Stimulated activated CD4-positive, alpha-beta T cell treated with anti-CD3 and anti-CD28 coated beads, Interleukin-1b, Interleukin-23, amount 100 ng/mL, for 48 hours (primary cell): ENCODE data around the gene XPNPEP1.

ENCODE experiments used
- DNase-seq: peaks from one replicate; pipeline ENCODE4 v3.0.0-alpha.2; 2020

Gene XPNPEP1

DNA sequence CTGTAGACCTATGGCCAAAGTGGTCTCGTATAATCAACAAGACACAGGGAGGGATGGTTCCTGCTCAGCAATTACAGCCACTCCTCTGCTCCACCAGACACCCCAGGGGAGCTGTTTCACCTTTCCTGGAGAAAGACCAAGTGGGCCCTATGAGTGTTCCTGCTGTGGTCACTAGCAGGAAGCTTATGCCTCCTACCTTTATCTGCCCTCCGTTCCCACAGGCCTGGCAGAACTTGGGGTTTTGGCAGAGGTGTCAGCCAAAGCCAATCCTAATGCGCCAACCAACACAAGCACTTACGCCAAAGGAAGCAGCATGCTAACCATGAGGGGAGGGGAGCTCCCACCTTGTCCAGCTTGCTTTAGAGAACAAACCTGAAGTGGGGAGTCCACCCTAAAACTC is 31.2 kb downstream of the XPNPEP1 start:
- DNase-seq, result no peak

DNA sequence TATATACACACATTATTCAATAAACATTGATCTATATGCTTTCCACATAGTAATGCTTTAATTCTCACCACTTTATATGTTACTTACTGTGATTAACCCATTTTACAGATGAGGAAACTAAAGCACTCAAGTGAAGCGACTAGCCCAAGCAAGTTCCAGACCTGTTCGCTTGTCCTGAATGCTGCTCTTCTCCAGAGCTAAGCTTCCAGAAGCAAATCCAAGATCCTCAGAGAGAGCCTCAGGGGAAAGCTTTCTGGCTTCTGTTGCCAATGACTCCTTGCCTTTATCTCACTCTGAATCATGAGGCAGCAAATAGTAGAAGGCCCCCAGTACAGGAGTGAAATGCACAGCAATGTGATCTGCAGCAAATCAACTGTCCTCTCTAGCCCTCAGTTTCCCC is 32.2 kb downstream of the XPNPEP1 start:
- no peak for DNase-seq

DNA sequence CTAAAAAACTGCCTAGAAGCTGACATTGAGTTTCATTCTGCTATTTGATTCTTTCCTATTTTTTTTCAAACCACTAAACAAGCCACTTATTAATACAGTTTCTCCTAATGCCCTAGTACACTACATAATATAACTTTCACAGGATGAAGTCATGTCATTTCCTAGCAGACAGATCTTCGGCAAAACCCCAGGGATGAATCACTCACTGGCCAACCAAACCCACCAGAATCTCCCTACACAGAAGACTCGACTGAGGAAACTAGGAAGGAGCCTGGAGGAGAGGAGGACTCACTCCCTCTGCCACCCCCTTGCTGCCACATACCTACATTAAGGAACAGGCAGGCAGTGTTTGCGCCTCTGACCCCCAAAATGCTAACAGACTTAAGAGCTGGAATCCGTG is 33.4 kb downstream of the XPNPEP1 start:
- no peak for DNase-seq

DNA sequence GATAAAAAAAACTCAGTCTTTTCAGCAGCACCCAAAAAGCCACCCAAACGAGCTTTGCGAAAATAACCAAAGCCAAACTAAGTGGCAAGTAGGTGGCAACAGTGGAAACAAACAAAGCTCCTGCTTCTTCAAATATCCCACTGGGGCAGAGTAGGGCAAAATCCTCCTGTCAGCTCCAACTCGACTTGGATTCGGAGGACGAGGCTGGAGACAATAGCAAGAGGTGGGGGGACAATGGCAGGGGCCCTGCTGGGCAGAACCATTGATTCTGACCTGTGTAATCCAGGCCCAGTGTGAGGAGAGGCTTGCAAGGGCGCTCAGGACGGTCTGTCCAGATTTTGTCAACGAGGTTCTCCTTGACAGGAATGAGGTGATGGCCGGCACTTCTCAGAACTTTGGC is 35.5 kb downstream of the XPNPEP1 start:
- DNase-seq, result no peak

DNA sequence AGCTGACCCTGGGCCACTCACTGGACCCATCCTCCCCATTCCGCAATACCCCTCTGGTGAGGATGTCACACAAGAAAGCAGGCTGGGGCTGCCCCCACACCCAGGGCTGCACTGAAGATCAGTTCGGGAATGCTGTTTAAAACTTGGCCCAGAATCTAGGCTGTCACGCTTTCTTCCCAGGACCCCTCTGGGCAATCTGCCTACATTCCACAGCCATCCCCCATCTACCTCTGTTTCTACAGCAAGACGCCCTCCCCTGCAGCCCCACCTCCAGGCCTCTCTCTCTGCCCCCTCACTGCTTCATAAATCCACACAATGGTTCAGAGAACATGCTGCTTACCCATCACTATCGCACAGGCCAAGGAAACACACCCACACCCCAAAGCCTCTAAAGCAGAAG is 36.1 kb downstream of the XPNPEP1 start:
- DNase-seq, result no peak

DNA sequence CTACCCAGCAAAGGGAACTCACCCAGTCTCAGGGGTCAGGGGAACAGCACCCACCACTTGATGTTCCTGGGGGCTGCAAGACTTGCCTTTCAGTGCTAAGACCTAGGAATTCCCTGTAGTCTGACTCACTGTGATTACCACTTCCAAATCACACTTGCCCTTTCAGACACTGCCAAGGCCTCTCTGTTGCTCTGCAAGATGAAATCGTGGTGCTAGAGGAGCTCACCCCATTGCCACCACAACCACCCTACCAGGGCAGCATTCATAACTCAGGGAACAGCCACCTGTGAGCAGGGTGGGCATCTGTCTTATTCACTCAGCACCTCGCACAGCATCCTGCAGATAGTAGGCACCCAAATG is 36.5 kb downstream of the XPNPEP1 start:
- DNase-seq, result no peak

DNA sequence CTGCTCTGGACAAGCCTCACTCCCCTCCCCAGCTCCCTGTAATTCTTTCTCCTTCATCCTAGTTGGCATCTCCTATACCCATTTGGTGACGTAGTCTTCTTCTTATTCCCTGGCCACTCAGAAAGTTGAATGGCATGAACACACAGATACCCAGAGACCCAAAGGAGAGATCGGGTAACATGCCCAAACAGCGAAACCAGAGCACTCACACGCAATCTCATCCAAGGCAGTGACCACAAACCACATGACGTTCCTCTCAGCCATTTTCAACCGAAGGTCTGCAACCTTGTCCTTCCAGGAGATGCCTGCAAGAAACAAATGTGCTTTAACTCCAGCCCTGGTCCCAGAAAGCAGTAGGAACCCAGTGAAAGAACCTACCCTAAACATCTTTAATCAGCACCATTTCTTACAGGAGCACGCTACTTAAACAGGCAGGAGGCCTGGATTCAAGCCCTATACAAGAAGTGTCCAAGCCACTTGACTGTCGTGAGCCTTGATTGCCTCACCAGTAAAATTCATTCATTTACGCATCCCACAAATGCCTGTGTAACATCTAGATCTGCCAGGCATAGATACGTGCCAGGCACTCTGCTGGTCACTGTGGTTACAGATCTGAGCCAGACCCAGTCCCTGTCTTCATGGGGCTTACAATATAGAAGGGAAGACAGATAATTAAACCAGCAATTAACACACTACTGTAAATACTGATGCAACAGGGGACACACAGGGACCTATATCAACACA is 37.1 kb downstream of the XPNPEP1 start:
- no peak for DNase-seq

DNA sequence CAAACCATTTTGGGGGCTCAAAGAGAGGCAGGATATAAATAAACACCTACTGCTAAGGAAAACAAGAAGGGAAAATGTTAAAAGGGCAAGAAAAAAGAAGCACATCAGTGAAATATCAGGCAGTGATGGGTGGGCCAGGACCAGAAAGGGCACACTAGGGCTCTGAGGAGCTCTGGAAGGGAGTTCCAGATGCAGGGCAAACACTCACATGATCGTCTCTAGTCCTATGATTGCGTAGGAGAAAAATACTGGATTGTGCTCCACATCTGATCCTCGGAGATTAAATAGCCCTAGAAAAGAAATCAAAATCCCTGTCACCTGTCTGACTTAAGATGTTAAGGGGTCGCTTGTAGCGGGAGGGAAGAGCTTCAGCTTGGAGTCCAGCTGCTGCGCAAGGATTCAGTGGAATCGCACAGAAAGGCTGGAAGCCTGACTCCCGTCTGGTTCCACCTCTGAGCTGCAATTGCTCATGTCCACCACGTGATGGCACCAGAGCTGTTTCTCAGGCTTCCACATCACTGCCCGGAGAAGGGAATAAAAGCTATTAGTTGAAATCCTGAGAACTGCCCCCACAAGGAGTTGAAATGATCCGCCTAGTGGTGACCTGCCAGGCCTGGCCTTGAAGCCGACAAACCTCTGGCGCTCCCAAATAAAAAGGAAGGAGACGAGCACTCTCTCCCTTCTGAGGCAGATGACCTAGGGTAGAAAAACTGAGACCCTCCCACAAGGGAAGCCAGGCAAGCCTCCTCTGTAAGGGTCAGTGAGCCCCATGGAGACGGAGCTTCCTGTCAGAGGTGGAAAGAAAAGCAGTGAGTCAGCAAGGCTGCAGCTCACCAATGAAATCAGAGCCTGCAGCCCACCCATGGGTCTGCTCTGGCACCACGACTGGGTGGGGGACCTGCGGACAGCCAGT is 39.2 kb downstream of the XPNPEP1 start:
- DNase-seq, result peak; percentile 48

DNA sequence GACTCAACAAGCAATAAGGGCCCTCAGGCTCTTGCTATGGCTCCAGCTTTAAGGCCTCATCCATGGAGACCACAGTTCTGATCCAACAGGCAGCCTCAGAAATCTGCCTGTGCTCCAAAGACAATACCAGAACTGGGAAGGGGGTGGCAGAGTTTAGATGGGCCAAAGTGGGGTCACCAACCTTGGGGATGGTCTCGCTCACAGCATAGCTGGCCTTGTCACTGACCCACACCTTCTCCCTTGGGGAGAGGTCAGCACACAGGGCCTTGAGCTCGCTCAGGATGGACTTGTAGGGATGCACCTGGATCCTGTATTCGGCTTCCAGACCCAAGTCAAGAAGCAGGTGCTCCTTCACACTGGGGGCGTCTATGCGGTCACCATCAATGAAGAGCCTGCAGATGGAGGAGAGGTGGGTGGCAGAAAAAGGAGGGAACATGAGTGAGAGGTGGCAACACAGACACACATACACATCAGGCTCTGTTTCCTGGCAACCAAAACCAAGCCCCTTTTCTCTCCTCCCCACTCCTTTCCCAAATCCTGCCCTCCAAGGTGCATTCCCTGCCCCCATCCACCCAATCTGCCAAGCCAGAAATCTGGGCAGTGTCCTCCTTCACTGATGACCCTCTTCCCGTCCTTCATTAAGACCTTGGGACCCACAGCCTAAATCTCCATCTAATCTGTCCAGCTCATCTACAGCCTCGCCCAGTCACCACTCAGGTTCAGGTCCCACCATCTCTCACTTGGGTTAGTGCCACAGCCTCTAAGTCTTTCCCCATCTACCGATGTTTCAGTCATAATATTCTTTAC is 40.9 kb downstream of the XPNPEP1 start:
- no peak for DNase-seq

DNA sequence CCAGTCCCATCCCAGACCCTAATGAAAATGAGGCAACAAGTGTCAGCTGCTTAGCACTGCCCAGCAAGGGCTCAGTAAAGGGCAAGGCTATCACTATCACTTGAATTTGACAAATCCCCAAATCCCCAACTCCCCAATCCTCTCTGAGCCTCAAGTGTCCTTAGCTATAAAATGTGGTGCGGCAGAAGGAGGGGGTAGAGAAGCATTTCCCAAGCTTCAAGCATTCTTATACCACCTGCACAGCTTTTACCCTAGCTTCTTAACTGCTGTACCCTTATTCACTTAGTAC is 41.6 kb downstream of the XPNPEP1 start:
- DNase-seq, result no peak

DNA sequence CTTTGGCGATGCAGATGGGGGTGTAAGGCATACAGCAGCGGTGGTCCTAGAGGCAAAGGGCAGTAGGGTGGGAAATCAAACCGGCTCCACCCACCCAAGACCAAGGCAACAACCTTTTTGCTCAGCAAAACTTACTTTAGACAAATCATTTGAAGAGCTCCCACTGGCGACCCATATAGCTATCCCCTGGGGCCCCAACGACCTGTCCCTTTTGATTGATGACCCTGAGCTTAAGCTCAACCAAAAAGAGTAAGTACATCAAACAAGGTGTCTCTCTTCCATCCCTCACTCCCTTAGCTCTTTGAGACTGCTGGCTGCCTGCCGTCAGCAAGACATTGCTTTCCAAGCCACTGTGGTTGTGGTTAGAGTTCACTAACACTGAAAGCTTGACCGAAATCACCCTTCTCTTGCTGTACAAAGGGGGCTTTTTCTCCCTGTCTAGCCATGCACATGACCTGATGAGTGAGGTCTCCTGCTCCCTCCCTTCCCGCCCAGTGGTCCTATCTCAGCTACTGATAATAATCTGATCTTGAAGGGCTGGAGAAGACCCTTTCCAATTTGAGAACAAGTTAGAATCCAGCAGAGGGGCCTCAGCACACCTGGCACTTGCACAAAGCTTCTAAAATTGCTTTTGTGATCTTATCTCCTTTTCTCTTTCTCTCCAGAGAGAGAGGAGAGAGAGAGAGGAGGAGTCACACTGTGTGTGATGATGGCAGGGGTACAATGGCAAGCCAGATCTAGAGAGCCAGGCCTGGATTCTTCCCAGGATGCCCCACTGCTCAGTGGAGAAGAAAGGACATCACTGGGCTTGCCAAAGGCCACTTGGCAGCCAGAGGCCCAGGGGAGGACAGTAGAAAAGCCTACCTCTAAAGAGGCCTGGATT is 42.2 kb downstream of the XPNPEP1 start:
- DNase-seq, result no peak

DNA sequence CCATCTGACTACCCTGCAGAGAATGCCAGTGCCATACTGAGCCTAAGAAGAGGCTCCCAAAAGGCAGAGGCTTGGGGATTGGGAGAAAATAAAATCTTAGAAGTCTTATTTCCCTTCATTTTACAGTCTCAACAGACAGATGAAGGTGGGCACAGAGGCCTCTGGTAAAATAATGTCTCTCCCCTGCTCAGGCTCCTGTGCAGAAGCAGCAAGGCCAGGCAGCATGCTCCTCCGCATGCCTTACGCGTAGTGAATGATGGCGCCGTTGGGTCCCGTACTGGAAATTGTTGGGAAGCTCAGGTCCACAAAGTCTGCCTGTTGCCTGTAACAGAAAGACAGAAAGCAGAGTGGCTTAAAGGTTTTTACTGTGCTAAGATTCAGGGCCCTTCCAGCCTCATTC is 45.8 kb downstream of the XPNPEP1 start:
- DNase-seq, result no peak

DNA sequence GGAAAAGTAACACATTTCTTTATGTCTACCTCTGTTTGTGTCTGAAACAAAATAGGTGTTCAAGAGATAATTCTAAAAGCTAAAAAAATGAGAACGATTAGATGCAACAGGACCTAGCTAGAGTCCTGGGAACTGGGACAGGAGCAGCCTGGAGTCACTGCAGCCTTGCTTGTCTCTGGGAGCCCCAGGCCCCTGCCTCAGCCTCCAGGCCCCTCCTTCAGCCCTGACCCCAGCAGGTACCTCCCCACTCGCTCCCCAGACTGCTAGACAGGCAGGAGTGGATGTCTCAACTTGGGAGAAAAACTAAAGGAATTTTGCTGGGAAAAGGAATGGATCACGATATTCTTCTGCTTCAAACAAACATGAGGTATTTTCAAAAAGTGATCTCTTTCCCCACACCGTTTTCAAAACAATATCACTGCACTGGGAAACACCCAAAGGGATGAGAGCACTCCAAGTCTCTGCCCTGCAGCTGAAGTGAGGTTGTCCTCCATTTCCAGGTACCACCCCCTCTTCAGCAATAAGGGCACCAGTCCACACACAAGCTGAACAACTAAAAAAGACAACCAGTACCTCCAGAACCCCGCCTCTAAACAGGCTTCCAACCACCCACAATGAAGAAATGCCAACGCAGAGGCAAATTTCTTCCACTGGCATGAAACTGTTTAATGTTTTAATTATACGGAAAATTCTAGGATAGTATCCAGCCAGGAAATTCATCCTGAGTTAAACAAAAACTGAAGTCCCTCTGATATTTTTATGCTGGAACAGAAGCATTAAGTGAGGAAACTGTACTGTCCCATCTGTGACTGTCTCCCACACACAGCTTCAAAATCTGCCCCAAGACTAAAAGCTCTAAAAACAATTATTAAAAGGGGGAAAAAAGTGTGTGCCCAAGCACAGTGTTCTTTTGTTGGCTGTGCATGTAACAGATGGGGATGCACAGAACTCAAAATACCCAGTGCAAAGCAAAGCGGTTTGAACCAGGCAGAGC is 47.2 kb downstream of the XPNPEP1 start:
- no peak for DNase-seq

DNA sequence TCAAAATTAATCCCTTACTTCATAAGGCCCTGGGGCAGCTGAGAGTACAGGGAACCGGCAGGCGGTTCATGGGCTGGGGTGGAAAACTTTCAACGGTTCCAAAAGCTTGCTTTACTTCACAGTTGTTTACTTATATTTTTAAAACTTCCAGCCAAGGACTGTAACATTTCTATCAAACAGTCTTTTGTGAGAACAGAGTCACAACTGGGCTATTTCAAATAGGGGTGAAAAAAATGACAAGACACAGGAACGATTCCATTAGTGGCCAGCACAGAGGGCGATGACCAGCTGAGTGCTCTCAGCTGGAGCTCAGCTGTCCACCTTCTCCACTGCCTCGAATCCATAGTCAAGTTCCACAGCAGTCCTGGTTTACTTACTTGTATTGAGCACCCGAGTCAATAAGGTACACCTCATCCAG is 48.2 kb downstream of the XPNPEP1 start:
- no peak for DNase-seq

DNA sequence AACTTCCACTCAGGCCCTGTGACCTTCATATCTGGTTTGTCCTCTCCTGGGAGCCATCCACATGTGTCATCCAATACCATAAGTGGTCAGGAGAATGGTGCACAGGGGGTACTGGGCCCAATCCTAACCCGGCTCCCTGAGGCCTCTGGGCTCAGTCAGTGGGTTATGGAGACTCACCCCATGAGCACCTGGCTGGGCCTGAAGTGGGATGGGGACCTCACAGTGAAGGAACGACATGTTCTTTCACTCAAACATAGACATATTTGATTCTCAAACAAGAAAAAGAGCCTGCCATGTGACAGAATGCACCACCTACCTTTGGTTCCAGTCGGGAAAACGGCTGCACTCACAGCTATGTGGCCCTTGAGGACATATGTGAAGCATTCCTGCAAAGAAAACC is 51.8 kb downstream of the XPNPEP1 start:
- no peak for DNase-seq

DNA sequence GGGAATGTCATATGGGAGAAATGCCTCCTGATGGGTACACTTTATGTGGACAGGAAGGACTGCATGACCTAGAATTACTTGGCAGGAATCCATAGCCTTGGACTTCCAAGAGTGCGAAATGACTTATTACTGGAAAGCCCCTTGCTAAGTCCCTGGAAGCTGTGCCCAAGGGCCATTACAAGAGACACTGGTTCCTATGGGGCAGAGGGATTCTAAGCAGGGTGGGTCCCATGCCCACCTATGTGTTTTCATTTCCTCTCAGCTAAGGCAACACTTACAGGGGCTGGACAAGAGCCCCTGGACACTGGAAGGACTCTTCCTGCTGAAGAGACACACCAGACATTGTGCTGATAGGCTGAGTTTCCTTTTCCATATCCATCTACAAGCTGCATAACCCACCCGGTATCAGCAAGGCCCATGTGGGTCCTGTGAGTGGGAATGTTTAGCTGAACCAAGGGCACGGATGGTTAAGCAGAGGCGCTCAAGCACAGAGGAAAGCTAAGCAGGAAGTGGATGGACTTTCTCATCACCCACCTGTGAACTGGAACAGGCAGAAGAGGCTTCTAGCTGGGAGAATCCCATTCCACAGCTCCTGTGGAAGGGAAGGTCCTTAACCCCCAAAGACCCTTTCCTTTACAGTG is 56.2 kb downstream of the XPNPEP1 start:
- no peak for DNase-seq

DNA sequence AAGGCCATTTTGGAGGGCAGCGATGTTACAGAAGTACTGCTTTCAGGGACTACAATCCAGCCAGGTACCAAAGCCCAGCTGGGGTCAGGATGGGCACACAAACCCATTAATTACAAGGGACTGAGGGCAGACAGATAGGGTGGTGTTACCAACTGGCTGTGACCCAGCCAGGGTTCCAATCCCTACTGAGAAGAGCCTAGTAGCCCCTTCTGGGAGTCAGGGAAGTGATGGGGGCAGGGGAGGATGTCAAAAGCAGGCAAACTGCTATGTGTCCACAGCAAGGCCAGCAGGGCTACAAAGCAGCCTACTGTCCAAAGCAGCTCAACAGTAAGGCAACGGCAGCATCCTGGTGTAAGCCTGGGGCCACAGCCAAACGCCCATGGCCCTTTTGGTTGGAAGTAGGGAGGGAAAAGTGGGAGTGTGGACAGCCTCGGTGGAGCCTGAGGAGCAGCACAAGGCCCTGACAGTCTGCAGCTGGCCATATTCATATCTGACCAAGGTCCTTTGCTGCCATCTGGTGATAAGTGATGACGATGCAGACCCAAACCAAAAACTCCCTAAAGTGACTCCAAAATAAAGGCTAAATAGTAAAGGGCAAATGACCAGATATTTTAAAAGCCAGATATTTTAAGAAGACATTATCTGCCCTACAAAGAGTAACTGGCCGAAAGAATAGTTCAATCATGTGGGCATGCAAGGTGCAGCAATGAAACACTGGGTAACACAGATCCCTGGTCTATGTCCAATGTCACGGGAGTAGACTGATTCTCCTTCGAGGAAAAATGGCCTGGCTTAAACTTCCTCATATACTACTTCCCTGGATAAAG is 56.9 kb downstream of the XPNPEP1 start:
- DNase-seq, result no peak

DNA sequence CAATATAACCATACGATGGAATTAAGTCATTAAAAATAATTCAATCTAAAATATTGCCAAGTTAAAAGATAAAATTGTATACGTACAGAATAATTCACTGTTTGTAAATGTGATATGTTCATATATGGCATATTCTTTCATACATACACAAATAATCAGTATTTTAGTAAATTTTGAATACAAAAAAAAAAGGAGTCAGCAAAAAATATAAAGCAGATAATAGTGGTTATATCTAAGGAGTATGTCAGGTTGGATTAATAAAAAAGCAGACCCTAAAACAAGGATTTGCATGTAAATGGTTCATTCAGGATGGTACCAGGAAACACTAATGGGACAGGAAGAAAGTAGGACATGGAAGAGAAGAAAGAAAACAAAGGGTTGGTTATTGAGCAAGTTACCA is 59.5 kb downstream of the XPNPEP1 start:
- DNase-seq, result no peak

DNA sequence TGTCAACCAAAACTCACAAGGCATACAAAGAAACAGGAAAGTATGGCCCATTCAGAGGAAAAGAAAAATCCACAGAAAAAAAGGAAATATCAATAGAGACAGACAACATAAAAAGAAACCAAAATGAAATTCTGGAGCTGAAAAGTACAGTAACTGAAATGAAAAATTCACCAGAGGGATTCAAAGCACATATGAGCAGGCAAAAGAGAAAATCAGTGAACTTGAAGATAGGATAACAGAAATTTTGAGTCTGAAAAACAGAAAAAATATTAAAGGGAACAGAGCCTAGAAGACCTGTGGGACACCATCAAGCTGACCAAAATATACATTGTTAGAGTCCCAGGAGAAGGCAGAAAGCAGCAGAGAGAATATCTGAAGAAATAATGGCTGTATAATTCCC is 60.6 kb downstream of the XPNPEP1 start:
- DNase-seq, result no peak

DNA sequence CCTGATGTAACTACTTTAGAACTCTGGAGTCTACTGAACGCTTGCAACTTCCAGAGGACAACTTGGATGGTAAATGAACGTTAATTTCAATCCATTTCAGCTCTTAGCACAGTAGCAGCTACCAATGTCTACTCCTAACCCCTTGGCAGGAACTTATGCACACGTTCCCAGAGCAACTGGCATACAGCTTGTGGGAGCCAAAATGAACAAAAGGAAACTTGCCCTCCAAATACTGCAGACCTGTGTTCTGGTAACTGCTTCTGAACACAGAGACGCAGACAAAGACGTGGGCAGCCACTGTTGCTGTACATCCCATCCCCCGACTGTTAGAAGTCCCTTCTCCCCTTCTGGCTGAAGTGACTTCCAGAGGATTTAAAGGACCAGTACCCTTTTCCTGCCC is 61.3 kb downstream of the XPNPEP1 start:
- DNase-seq, result no peak
